Activated naive CD8-positive, alpha-beta T cell treated with anti-CD3 and anti-CD28 coated beads, Interleukin-2, amount 50 U/mL, for 24 hours (primary cell): ENCODE data around the gene ACADVL.

Experiments used
- ATAC-seq: fragments of 150-1000 bp; cut with Tn5 transposase; one replicate; pipeline ENCODE4 v1.10.0; 2021
- DNase-seq: peaks from one replicate; pipeline ENCODE4 v3.0.0; 2021
- H3K27ac Mint-ChIP-seq: one replicate; pipeline ENCODE4 v1.8.0; 2021; ENCODE audit warnings: mild to moderate bottlenecking, mixed read lengths
- H3K27me3 Mint-ChIP-seq: one replicate; pipeline ENCODE4 v1.8.0; 2021; ENCODE audit warnings: mixed read lengths
- H3K36me3 Mint-ChIP-seq: one replicate; pipeline ENCODE4 v1.8.0; 2021; ENCODE audit warnings: low read depth, mixed read lengths
- H3K4me1 Mint-ChIP-seq: one replicate; pipeline ENCODE4 v1.8.0; 2021; ENCODE audit warnings: mixed read lengths
- H3K4me3 Mint-ChIP-seq: one replicate; pipeline ENCODE4 v1.8.0; 2021; ENCODE audit warnings: mild to moderate bottlenecking, moderate library complexity, mixed read lengths
- H3K9me3 Mint-ChIP-seq: one replicate; pipeline ENCODE4 v1.8.0; 2021; ENCODE audit warnings: mixed read lengths

Gene ACADVL

GRCh38 chr17:7183433-7184090 is 36.2 kb upstream of the ACADVL start:
- no peaks in the 10 kb centered on the region for H3K9me3 Mint-ChIP-seq
- no peak overlapping the region for H3K27ac Mint-ChIP-seq
- no peaks in the 10 kb centered on the region for H3K36me3 Mint-ChIP-seq
- H3K4me3 Mint-ChIP-seq = no peak overlapping the region
- DNase-seq (no peak), ATAC-seq (no peak)
- no peaks in the 10 kb centered on the region for H3K4me1 Mint-ChIP-seq
- H3K27me3 Mint-ChIP-seq = no peaks in the 10 kb centered on the region

GRCh38 chr17:7184091-7184488 is 35.6 kb upstream of the ACADVL start:
- no peak for ATAC-seq
- H3K27ac Mint-ChIP-seq = no peak overlapping the region
- no peaks in the 10 kb centered on the region for H3K4me1 Mint-ChIP-seq
- DNase-seq = no peak
- no peaks in the 10 kb centered on the region for H3K9me3 Mint-ChIP-seq
- H3K4me3 Mint-ChIP-seq = no peak overlapping the region
- H3K27me3 Mint-ChIP-seq = no peaks in the 10 kb centered on the region
- H3K36me3 Mint-ChIP-seq = no peaks in the 10 kb centered on the region

GRCh38 chr17:7184647-7185046 is 35.1 kb upstream of the ACADVL start:
- no peak overlapping the region for H3K4me3 Mint-ChIP-seq
- no peak for DNase-seq
- no peaks in the 10 kb centered on the region for H3K36me3 Mint-ChIP-seq
- H3K27me3 Mint-ChIP-seq = no peaks in the 10 kb centered on the region
- H3K9me3 Mint-ChIP-seq = no peaks in the 10 kb centered on the region
- H3K4me1 Mint-ChIP-seq = no peaks in the 10 kb centered on the region
- no peak overlapping the region for H3K27ac Mint-ChIP-seq
- no peak for ATAC-seq

- Mint-ChIP-seq H3K36me3 (no peaks in the 10 kb centered on the region), H3K27ac (no peak overlapping the region), H3K4me3 (no peak overlapping the region), H3K9me3 (no peaks in the 10 kb centered on the region), H3K27me3 (no peaks in the 10 kb centered on the region), H3K4me1 (no peaks in the 10 kb centered on the region)
- no peak for ATAC-seq
- DNase-seq = no peak
These were observed 33.5 kb upstream of the ACADVL start for GRCh38 chr17:7186241-7186640.

GRCh38 chr17:7190276-7190917 is 29.3 kb upstream of the ACADVL start:
- DNase-seq (no peak), ATAC-seq (no peak)
- Mint-ChIP-seq H3K4me3 (no peak overlapping the region), H3K36me3 (no peaks in the 10 kb centered on the region), H3K4me1 (no peaks in the 10 kb centered on the region), H3K27ac (no peak overlapping the region), H3K9me3 (no peaks in the 10 kb centered on the region), H3K27me3 (no peaks in the 10 kb centered on the region)

- Mint-ChIP-seq H3K27ac (no peak overlapping the region), H3K4me3 (no peak overlapping the region), H3K9me3 (no peaks in the 10 kb centered on the region), H3K4me1 (no peaks in the 10 kb centered on the region), H3K36me3 (no peaks in the 10 kb centered on the region), H3K27me3 (no peaks in the 10 kb centered on the region)
- DNase-seq (no peak), ATAC-seq (no peak)
These were observed 28.7 kb upstream of the ACADVL start for GRCh38 chr17:7191069-7191468.

GRCh38 chr17:7191571-7192270 is 28.0 kb upstream of the ACADVL start:
- Mint-ChIP-seq H3K27ac (no peak overlapping the region), H3K4me1 (no peaks in the 10 kb centered on the region), H3K27me3 (no peaks in the 10 kb centered on the region), H3K9me3 (no peaks in the 10 kb centered on the region), H3K4me3 (no peak overlapping the region), H3K36me3 (no peaks in the 10 kb centered on the region)
- DNase-seq = peak; percentile 39
- ATAC-seq = peak; percentile 67

GRCh38 chr17:7192271-7192937 is 27.3 kb upstream of the ACADVL start:
- Mint-ChIP-seq H3K4me3 (no peak overlapping the region), H3K36me3 (no peaks in the 10 kb centered on the region), H3K27me3 (no peaks in the 10 kb centered on the region), H3K9me3 (no peaks in the 10 kb centered on the region), H3K4me1 (no peaks in the 10 kb centered on the region), H3K27ac (no peak overlapping the region)
- DNase-seq = no peak
- ATAC-seq = no peak

GRCh38 chr17:7195971-7196370 is 23.8 kb upstream of the ACADVL start:
- Mint-ChIP-seq H3K36me3 (no peaks in the 10 kb centered on the region), H3K27ac (no peak overlapping the region), H3K9me3 (no peaks in the 10 kb centered on the region), H3K27me3 (no peaks in the 10 kb centered on the region), H3K4me1 (no peaks in the 10 kb centered on the region), H3K4me3 (no peak overlapping the region)
- no peak for ATAC-seq
- no peak for DNase-seq

GRCh38 chr17:7196651-7197401 is 22.9 kb upstream of the ACADVL start:
- no peak for ATAC-seq
- Mint-ChIP-seq H3K36me3 (peaks cover 2% of the 10 kb centered on the region), H3K9me3 (no peaks in the 10 kb centered on the region), H3K27me3 (no peaks in the 10 kb centered on the region), H3K4me3 (no peak overlapping the region), H3K4me1 (no peaks in the 10 kb centered on the region), H3K27ac (no peak overlapping the region)
- no peak for DNase-seq

GRCh38 chr17:7203391-7203790 is 16.3 kb upstream of the ACADVL start:
- no peak for DNase-seq

GRCh38 chr17:7204336-7204735 is 15.4 kb upstream of the ACADVL start:
- no peaks in the 10 kb centered on the region for H3K27me3 Mint-ChIP-seq
- peak overlapping the region; percentile 66 for H3K4me3 Mint-ChIP-seq
- DNase-seq = no peak
- H3K4me1 Mint-ChIP-seq = peaks cover 28% of the 10 kb centered on the region
- peak overlapping the region; percentile 81 for H3K27ac Mint-ChIP-seq
- H3K9me3 Mint-ChIP-seq = no peaks in the 10 kb centered on the region
- ATAC-seq = no peak
- H3K36me3 Mint-ChIP-seq = peaks cover 2% of the 10 kb centered on the region

More at GRCh38 chr17:7203391-7203790, 16.3 kb upstream of the ACADVL start:
- peaks cover 27% of the 10 kb centered on the region for H3K4me1 Mint-ChIP-seq
- no peaks in the 10 kb centered on the region for H3K27me3 Mint-ChIP-seq
- H3K4me3 Mint-ChIP-seq = no peak overlapping the region
- H3K9me3 Mint-ChIP-seq = no peaks in the 10 kb centered on the region
- H3K27ac Mint-ChIP-seq = peak overlapping the region; percentile 14
- ATAC-seq = no peak
- peaks cover 2% of the 10 kb centered on the region for H3K36me3 Mint-ChIP-seq

GRCh38 chr17:7204828-7205461 is 14.8 kb upstream of the ACADVL start:
- ATAC-seq = peak; percentile 90
- peaks cover 2% of the 10 kb centered on the region for H3K36me3 Mint-ChIP-seq
- peaks cover 28% of the 10 kb centered on the region for H3K4me1 Mint-ChIP-seq
- DNase-seq = peak; percentile 94
- no peaks in the 10 kb centered on the region for H3K27me3 Mint-ChIP-seq
- H3K9me3 Mint-ChIP-seq = no peaks in the 10 kb centered on the region
- H3K27ac Mint-ChIP-seq = peak overlapping the region; percentile 81
- H3K4me3 Mint-ChIP-seq = peak overlapping the region; percentile 66

- Mint-ChIP-seq H3K27me3 (no peaks in the 10 kb centered on the region), H3K36me3 (peaks cover 2% of the 10 kb centered on the region), H3K27ac (peak overlapping the region; percentile 81), H3K4me3 (peak overlapping the region; percentile 66), H3K9me3 (no peaks in the 10 kb centered on the region), H3K4me1 (peaks cover 28% of the 10 kb centered on the region)
- ATAC-seq = no peak
- no peak for DNase-seq
These were observed 14.2 kb upstream of the ACADVL start for GRCh38 chr17:7205561-7205960.
